ENCODE results near the gene NAIF1.
"Not testable (repeated sequence)": the region's sequence is repeated elsewhere in the genome, so short reads cannot be mapped to it uniquely, and the experiment has no call there.

NAIF1 gene

GRCh38 chr9:128059365-128059983 lies 7.6 kb downstream of the NAIF1 start:
- no peak for DNase-seq (ENCODE audit: low spot score)

GRCh38 chr9:128057724-128058409 lies 9.3 kb downstream of the NAIF1 start:
- DNase-seq (ENCODE audit: low spot score), result no peak

- DNase-seq (ENCODE audit: low spot score), result no peak
Measured at GRCh38 chr9:128056887-128057723, 10.0 kb downstream of the NAIF1 start.

- DNase-seq (ENCODE audit: low spot score), result no peak
Measured at GRCh38 chr9:128056086-128056485, 11.0 kb downstream of the NAIF1 start.

GRCh38 chr9:128055344-128056040 lies 11.6 kb downstream of the NAIF1 start:
- no peak for DNase-seq (ENCODE audit: low spot score)

- no peak for DNase-seq (ENCODE audit: low spot score)
Measured at GRCh38 chr9:128054087-128054486, 13.0 kb downstream of the NAIF1 start.

GRCh38 chr9:128053560-128053959 lies 13.6 kb downstream of the NAIF1 start:
- DNase-seq (ENCODE audit: low spot score), result no peak

GRCh38 chr9:128051932-128052709 lies 15.0 kb downstream of the NAIF1 start:
- no peak for DNase-seq (ENCODE audit: low spot score)

- DNase-seq (ENCODE audit: low spot score), result no peak
Measured at GRCh38 chr9:128049843-128050242, 17.3 kb downstream of the NAIF1 start.

GRCh38 chr9:128048663-128049062 lies 18.5 kb downstream of the NAIF1 start:
- no peak for DNase-seq (ENCODE audit: low spot score)

GRCh38 chr9:128047231-128047630 lies 19.9 kb downstream of the NAIF1 start:
- DNase-seq (ENCODE audit: low spot score), result no peak

GRCh38 chr9:128045831-128046230 lies 21.3 kb downstream of the NAIF1 start:
- DNase-seq (ENCODE audit: low spot score), result no peak

- not testable (repeated sequence) for DNase-seq (ENCODE audit: low spot score)
Measured at GRCh38 chr9:128045409-128045808, 21.7 kb downstream of the NAIF1 start.

GRCh38 chr9:128043467-128043868 lies 23.7 kb downstream of the NAIF1 start:
- DNase-seq (ENCODE audit: low spot score), result no peak

GRCh38 chr9:128042043-128042442 lies 25.1 kb downstream of the NAIF1 start:
- DNase-seq (ENCODE audit: low spot score), result no peak

GRCh38 chr9:128040783-128041182 lies 26.3 kb downstream of the NAIF1 start:
- DNase-seq (ENCODE audit: low spot score), result not testable (repeated sequence)

- DNase-seq (ENCODE audit: low spot score), result not testable (repeated sequence)
Measured at GRCh38 chr9:128036522-128036921, 30.6 kb downstream of the NAIF1 start.

- DNase-seq (ENCODE audit: low spot score), result peak; percentile 93
Measured at GRCh38 chr9:128034821-128035652, 32.1 kb downstream of the NAIF1 start.

- DNase-seq (ENCODE audit: low spot score), result no peak
Measured at GRCh38 chr9:128033609-128034008, 33.5 kb downstream of the NAIF1 start.

- DNase-seq (ENCODE audit: low spot score), result no peak
Measured at GRCh38 chr9:128027705-128028104, 39.4 kb downstream of the NAIF1 start.

All from AG08395 (cell line).